HG03175 (cell line): Measurements from ENCODE around the gene PHF19.

ENCODE experiments used
- ATAC-seq: cut with Tn5 transposase; IDR thresholded peaks from one replicate; pipeline ENCODE4 v1.9.1; 2021; ENCODE audit warnings: mild to moderate bottlenecking, moderate library complexity; ENCODE audit not compliant: unreplicated experiment

The PHF19 gene

GRCh38 chr9:120875195-120875565 lies 1.8 kb downstream of the PHF19 start:
- no peak for ATAC-seq

- ATAC-seq = no peak
These were observed 2.5 kb downstream of the PHF19 start for GRCh38 chr9:120874226-120875194.

GRCh38 chr9:120873512-120873911 lies 3.5 kb downstream of the PHF19 start:
- no peak for ATAC-seq

GRCh38 chr9:120872791-120873502 lies 4.0 kb downstream of the PHF19 start:
- no peak for ATAC-seq

- ATAC-seq = no peak
These were observed 6.8 kb downstream of the PHF19 start for GRCh38 chr9:120870206-120870605.

- ATAC-seq = no peak
These were observed 7.3 kb downstream of the PHF19 start for GRCh38 chr9:120869726-120870125.

- ATAC-seq = no peak
These were observed 7.7 kb downstream of the PHF19 start for GRCh38 chr9:120869360-120869687.

- peak; percentile 89 for ATAC-seq
These were observed 8.2 kb downstream of the PHF19 start for GRCh38 chr9:120868676-120869359.

GRCh38 chr9:120868339-120868675 lies 8.7 kb downstream of the PHF19 start:
- ATAC-seq = no peak

GRCh38 chr9:120867676-120868338 lies 9.2 kb downstream of the PHF19 start:
- no peak for ATAC-seq

GRCh38 chr9:120866651-120867050 lies 10.3 kb downstream of the PHF19 start:
- ATAC-seq = no peak

- ATAC-seq = no peak
These were observed 11.2 kb downstream of the PHF19 start for GRCh38 chr9:120865809-120866208.

GRCh38 chr9:120865176-120865575 lies 11.8 kb downstream of the PHF19 start:
- no peak for ATAC-seq

- ATAC-seq = no peak
These were observed 12.3 kb downstream of the PHF19 start for GRCh38 chr9:120864719-120865118.

- no peak for ATAC-seq
These were observed 13.2 kb downstream of the PHF19 start for GRCh38 chr9:120863833-120864232.

- no peak for ATAC-seq
These were observed 14.5 kb downstream of the PHF19 start for GRCh38 chr9:120862452-120862851.

GRCh38 chr9:120861935-120862334 lies 15.1 kb downstream of the PHF19 start:
- no peak for ATAC-seq

GRCh38 chr9:120860083-120860482 lies 16.9 kb downstream of the PHF19 start:
- ATAC-seq = no peak

- no peak for ATAC-seq
These were observed 17.6 kb downstream of the PHF19 start for GRCh38 chr9:120859361-120859760.

- ATAC-seq = no peak
These were observed 19.1 kb downstream of the PHF19 start for GRCh38 chr9:120857902-120858301.

GRCh38 chr9:120857481-120857880 lies 19.5 kb downstream of the PHF19 start:
- no peak for ATAC-seq
